MCF 10A (cell line): ENCODE data around the gene POLR2M. TPM values are rescaled to one million over a fixed set of nuclear protein-coding genes. Genes with fewer than 3 reads are reported as not detected.

Experiments used
- BruUV-seq: library from RNA; stranded (reverse); fragments of 400-500 nt; replicated peaks from 2 replicates; lab custom pipeline; 2021; lab: Mats Ljungman, UMichigan
- CTCF ChIA-PET: fragments of 300-600 bp; sonication (Branson Sonifier 250); formaldehyde crosslinking; extraction: SDS; loops from one replicate; lab custom pipeline; 2021; ENCODE audit warnings: antibody characterized with exemption, inconsistent platforms; lab: Yijun Ruan, JAX
- POLR2A ChIA-PET: fragments of 300-600, 350-650 bp; sonication (Branson Sonifier 250); formaldehyde crosslinking; extraction: SDS; loops from one replicate; lab custom pipeline; 2020; ENCODE audit warnings: antibody characterized with exemption, inconsistent platforms; lab: Yijun Ruan, JAX
- DNase-seq: peaks from one replicate; pipeline ENCODE4 v3.0.0-alpha.2; 2018; ENCODE audit not compliant: unreplicated experiment
- H3K27ac Mint-ChIP-seq: one replicate; pipeline ENCODE4 v1.8.0; 2022; ENCODE audit warnings: mild to moderate bottlenecking, low read depth, mixed read lengths; ENCODE audit not compliant: unreplicated experiment
- H3K27me3 Mint-ChIP-seq: one replicate; pipeline ENCODE4 v1.8.0; 2022; ENCODE audit warnings: mixed read lengths; ENCODE audit not compliant: insufficient read depth, unreplicated experiment
- H3K36me3 Mint-ChIP-seq: one replicate; pipeline ENCODE4 v1.8.0; 2022; ENCODE audit warnings: mild to moderate bottlenecking, moderate library complexity, mixed read lengths; ENCODE audit not compliant: insufficient read depth, unreplicated experiment
- H3K4me1 Mint-ChIP-seq: one replicate; pipeline ENCODE4 v1.8.0; 2022; ENCODE audit warnings: mixed read lengths; ENCODE audit not compliant: insufficient read depth, unreplicated experiment
- H3K4me3 Mint-ChIP-seq: one replicate; pipeline ENCODE4 v1.8.0; 2022; ENCODE audit warnings: mild to moderate bottlenecking, moderate library complexity, mixed read lengths; ENCODE audit not compliant: unreplicated experiment
- H3K9me3 Mint-ChIP-seq: one replicate; pipeline ENCODE4 v1.8.0; 2022; ENCODE audit warnings: mixed read lengths; ENCODE audit not compliant: unreplicated experiment
- CTCF ChIP-seq: fragments of 200-600 bp; IDR thresholded peaks from one replicate; pipeline ENCODE4 v1.8.0; 2022; ENCODE audit warnings: antibody characterized with exemption, mild to moderate bottlenecking; ENCODE audit not compliant: unreplicated experiment
- intact Hi-C: fragments of 100-400 bp; cut with micrococcal nuclease; formaldehyde crosslinking; loops from 2 replicates; pipeline ENCODE4 v1.14.1; 2022
- total RNA-seq: library from RNA; stranded (reverse); gene quantifications from 2 replicates; pipeline ENCODE4 v1.2.3, GENCODE V29; 2022

POLR2M gene
- total RNA-seq, 1 experiment from 2014 or later = 114 TPM

- Mint-ChIP-seq H3K4me1 (no peaks in the 10 kb centered on the region), H3K27me3 (no peaks in the 10 kb centered on the region), H3K27ac (no peak overlapping the region), H3K36me3 (peaks cover 6% of the 10 kb centered on the region), H3K9me3 (peaks cover 14% of the 10 kb centered on the region), H3K4me3 (no peak overlapping the region)
- TF ChIP-seq CTCF = no peak
- ChIA-PET CTCF (interaction anchor here (0.6 to 6.1 kb wide), 5 partner anchors 12 to 1016 kb away, joined by 3 to 35 read pairs (median 3); no protein-coding TSS in a partner anchor), POLR2A (interaction anchor here (0.8 kb wide), 1 partner anchor 12 kb away, joined by 3 read pairs; no protein-coding TSS in a partner anchor)
- intact Hi-C loops = no loop called here
- no peak for DNase-seq
- no TSS peak for BruUV-seq
These were observed 32.3 kb downstream of the POLR2M start for GRCh38 chr15:57738734-57739237.

GRCh38 chr15:57740048-57740447 is 33.5 kb downstream of the POLR2M start:
- Mint-ChIP-seq H3K27me3 (no peaks in the 10 kb centered on the region), H3K4me3 (no peak overlapping the region), H3K4me1 (no peaks in the 10 kb centered on the region), H3K27ac (no peak overlapping the region), H3K36me3 (peaks cover 6% of the 10 kb centered on the region), H3K9me3 (peaks cover 14% of the 10 kb centered on the region)
- intact Hi-C loops = no loop called here
- ChIA-PET POLR2A (no interaction called here), CTCF (interaction anchor here (0.6 to 6.1 kb wide), 2 partner anchors 11 to 126 kb away, joined by 3 to 35 read pairs; no protein-coding TSS in a partner anchor)
- no peak for TF ChIP-seq CTCF
- BruUV-seq = no TSS peak
- DNase-seq = no peak

- no peak for DNase-seq
- H3K4me1 Mint-ChIP-seq = no peaks in the 10 kb centered on the region
- H3K36me3 Mint-ChIP-seq = peaks cover 6% of the 10 kb centered on the region
- POLR2A ChIA-PET = no interaction called here
- CTCF ChIA-PET = interaction anchor here (0.7 to 6.1 kb wide), 6 partner anchors 8 to 330 kb away, joined by 3 to 35 read pairs (median 4); no protein-coding TSS in a partner anchor
- H3K4me3 Mint-ChIP-seq = no peak overlapping the region
- intact Hi-C loops = no loop called here
- no peak for TF ChIP-seq CTCF
- H3K27me3 Mint-ChIP-seq = no peaks in the 10 kb centered on the region
- BruUV-seq = no TSS peak
- no peak overlapping the region for H3K27ac Mint-ChIP-seq
- H3K9me3 Mint-ChIP-seq = peaks cover 14% of the 10 kb centered on the region
These were observed 34.6 kb downstream of the POLR2M start for GRCh38 chr15:57741089-57741488.

GRCh38 chr15:57743424-57743823 is 36.9 kb downstream of the POLR2M start:
- no peak overlapping the region for H3K4me3 Mint-ChIP-seq
- CTCF ChIA-PET = interaction anchor here (0.7 to 6.1 kb wide), 11 partner anchors 7 to 439 kb away, joined by 3 to 35 read pairs (median 5); no protein-coding TSS in a partner anchor
- POLR2A ChIA-PET = interaction anchor here (1.1 to 1.2 kb wide), 2 partner anchors 11 to 37 kb away, joined by 4 to 5 read pairs; partner anchors contain the start of gene POLR2M
- BruUV-seq = no TSS peak
- intact Hi-C loops = no loop called here
- H3K9me3 Mint-ChIP-seq = no peaks in the 10 kb centered on the region
- DNase-seq = peak; percentile 14
- TF ChIP-seq CTCF = no peak
- no peak overlapping the region for H3K27ac Mint-ChIP-seq
- no peaks in the 10 kb centered on the region for H3K36me3 Mint-ChIP-seq
- no peaks in the 10 kb centered on the region for H3K27me3 Mint-ChIP-seq
- no peaks in the 10 kb centered on the region for H3K4me1 Mint-ChIP-seq
